Measurements from ENCODE around the gene VPS35L.
A peak's percentile ranks its signal among the peaks of the same experiment; 100 is the strongest.

The VPS35L gene

GRCh38 chr16:19595043-19595767, 39.7 kb downstream of the VPS35L start:
- DNase-seq (ENCODE audit: low spot score), result no peak

- no peak for DNase-seq (ENCODE audit: low spot score)
Observed at GRCh38 chr16:19598805-19599510, 43.5 kb downstream of the VPS35L start.

GRCh38 chr16:19599968-19600716, 44.6 kb downstream of the VPS35L start:
- DNase-seq (ENCODE audit: low spot score), result no peak

GRCh38 chr16:19601083-19601976, 45.8 kb downstream of the VPS35L start:
- peak; percentile 69 for DNase-seq (ENCODE audit: low spot score)

GRCh38 chr16:19604911-19605310, 49.4 kb downstream of the VPS35L start:
- DNase-seq (ENCODE audit: low spot score), result no peak

GRCh38 chr16:19605701-19606100, 50.2 kb downstream of the VPS35L start:
- DNase-seq (ENCODE audit: low spot score), result no peak

- no peak for DNase-seq (ENCODE audit: low spot score)
Observed at GRCh38 chr16:19607616-19608280, 52.2 kb downstream of the VPS35L start.

- no peak for DNase-seq (ENCODE audit: low spot score)
Observed at GRCh38 chr16:19609359-19609758, 53.9 kb downstream of the VPS35L start.

GRCh38 chr16:19610200-19610599, 54.7 kb downstream of the VPS35L start:
- no peak for DNase-seq (ENCODE audit: low spot score)

- DNase-seq (ENCODE audit: low spot score), result no peak
Observed at GRCh38 chr16:19613834-19614233, 58.3 kb downstream of the VPS35L start.

- DNase-seq (ENCODE audit: low spot score), result no peak
Observed at GRCh38 chr16:19616241-19616640, 60.7 kb downstream of the VPS35L start.

GRCh38 chr16:19618876-19619275, 63.4 kb downstream of the VPS35L start:
- no peak for DNase-seq (ENCODE audit: low spot score)

- DNase-seq (ENCODE audit: low spot score), result no peak
Observed at GRCh38 chr16:19621445-19621844, 65.9 kb downstream of the VPS35L start.

- no peak for DNase-seq (ENCODE audit: low spot score)
Observed at GRCh38 chr16:19625039-19625438, 69.5 kb downstream of the VPS35L start.

GRCh38 chr16:19636436-19637267, 81.1 kb downstream of the VPS35L start:
- DNase-seq (ENCODE audit: low spot score), result no peak

GRCh38 chr16:19639986-19640421, 84.5 kb downstream of the VPS35L start:
- DNase-seq (ENCODE audit: low spot score), result no peak

- DNase-seq (ENCODE audit: low spot score), result no peak
Observed at GRCh38 chr16:19642501-19642900, 87.0 kb downstream of the VPS35L start.

GRCh38 chr16:19644877-19645276, 89.4 kb downstream of the VPS35L start:
- DNase-seq (ENCODE audit: low spot score), result no peak

GRCh38 chr16:19645557-19645981, 90.1 kb downstream of the VPS35L start:
- no peak for DNase-seq (ENCODE audit: low spot score)

- DNase-seq (ENCODE audit: low spot score), result no peak
Observed at GRCh38 chr16:19649980-19650379, 94.5 kb downstream of the VPS35L start.

Measured in cerebellar cortex (tissue), 1 donor.